ENCODE results near the gene RANGAP1.

The RANGAP1 gene
- total RNA-seq = 138 to 337 (median 178) reads per million in 3 experiments

GRCh38 chr22:41285820-41286638 lies at the start of gene RANGAP1:
TSS of gene RANGAP1 (minus strand) at chr22:41286187. CDS start at chr22:41281044, 5,143 bp downstream.
- DNase-seq = peak; percentile 99

DNA sequence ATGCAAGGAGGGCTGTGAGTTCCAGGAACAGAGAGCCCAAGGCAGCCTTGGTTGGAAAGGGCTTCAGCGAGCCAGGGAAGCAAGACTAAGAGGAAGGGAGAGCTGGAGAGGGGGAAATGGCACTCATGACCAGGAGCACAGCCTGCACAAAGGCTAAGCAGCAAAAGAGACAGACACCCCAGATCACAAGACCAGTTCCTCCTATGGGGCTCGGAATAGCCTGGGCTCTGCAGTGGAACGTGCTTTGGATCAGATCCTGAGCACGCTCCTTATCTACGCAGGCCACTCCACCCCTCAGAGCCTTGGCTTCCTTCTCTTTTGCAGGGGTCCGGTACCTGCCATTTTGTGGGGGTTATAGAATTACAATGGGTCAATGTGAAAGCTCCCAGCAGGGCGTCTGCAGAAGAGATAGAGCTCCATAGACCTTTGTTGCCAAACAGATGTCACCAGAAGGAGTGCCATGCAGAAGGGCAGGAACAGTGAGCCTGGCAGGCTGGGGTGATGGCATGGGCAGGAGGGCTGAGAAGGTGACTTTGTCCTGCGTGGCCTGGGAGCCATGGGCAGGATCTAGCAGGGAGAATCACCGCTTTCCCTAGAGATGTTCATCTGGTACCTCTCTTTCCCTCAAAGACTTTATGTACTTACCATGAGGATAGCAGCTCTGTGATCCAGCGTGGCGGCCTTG lies 49.1 kb upstream of the RANGAP1 start:
- no peak for DNase-seq

GRCh38 chr22:41334215-41334614 lies 48.2 kb upstream of the RANGAP1 start:
- DNase-seq = no peak

- no peak for DNase-seq
Measured at GRCh38 chr22:41333806-41334205, 47.8 kb upstream of the RANGAP1 start.

GRCh38 chr22:41332217-41332939 lies 46.4 kb upstream of the RANGAP1 start:
- DNase-seq = no peak

DNA sequence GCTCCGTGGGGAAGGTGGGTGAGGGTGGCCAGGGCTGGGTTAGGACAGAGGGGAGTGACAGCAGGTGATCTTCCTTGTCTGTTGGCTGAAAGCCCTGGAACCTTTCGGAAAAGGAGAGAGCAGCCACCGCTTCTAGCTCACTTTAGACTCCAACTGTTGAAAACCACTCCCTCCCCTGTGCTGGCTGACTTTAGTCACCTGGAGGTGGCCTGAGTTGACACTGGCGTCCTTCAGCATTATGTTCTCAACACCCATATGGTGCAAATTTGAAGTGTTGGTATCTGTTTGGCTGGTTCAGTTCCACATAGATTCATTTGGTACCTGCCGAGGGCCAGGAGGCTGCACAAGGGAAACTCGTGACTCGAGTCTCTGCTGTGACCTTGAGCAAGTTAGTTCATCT lies 44.2 kb upstream of the RANGAP1 start:
- DNase-seq = no peak

DNA sequence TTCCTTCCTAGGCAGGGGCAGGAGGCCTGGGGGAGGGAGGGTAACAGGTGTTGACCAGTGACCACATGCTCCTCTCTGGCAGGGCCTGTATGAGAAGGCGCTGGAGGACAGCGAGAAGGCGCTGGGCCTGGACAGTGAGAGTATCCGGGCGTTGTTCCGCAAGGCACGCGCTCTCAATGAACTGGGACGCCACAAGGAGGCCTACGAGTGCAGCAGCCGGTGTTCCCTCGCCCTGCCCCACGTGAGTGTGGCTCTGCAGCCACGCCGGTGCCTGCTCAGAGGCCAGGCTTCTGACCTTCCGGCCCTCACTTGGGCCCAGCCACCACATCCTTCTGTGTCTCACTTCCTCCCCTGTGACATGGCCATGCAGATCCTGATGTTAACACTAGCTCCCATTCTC lies 41.1 kb upstream of the RANGAP1 start:
- DNase-seq = no peak

GRCh38 chr22:41324821-41325528 lies 39.0 kb upstream of the RANGAP1 start:
- no peak for DNase-seq

- DNase-seq = no peak
Measured at GRCh38 chr22:41320416-41321240, 34.6 kb upstream of the RANGAP1 start.

- DNase-seq = no peak
Measured at GRCh38 chr22:41315586-41315985, 29.6 kb upstream of the RANGAP1 start.

- DNase-seq = no peak
Measured at GRCh38 chr22:41314821-41315220, 28.8 kb upstream of the RANGAP1 start.

GRCh38 chr22:41311487-41311886 lies 25.5 kb upstream of the RANGAP1 start:
- no peak for DNase-seq

DNA sequence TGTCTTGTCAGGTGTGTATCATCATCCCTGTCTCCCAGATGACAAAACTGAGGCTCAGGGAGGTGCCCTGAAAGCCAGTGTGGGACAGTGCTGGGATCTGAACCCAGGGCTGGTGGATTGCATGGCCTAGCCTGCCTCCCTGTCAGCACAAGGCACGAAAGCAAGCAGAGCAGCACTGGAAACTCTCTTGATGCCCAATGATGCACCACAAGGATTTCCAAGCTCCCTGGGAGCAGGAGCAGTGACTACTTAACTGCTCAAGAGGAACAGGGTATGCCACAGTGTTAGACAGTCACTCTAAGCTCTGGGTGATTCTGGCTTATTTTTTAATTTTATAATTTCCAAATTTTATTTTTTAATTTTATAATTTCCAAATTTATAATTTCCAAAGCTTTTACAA lies 24.3 kb upstream of the RANGAP1 start:
- no peak for DNase-seq

GRCh38 chr22:41308544-41308947 lies 22.6 kb upstream of the RANGAP1 start:
- no peak for DNase-seq

DNA sequence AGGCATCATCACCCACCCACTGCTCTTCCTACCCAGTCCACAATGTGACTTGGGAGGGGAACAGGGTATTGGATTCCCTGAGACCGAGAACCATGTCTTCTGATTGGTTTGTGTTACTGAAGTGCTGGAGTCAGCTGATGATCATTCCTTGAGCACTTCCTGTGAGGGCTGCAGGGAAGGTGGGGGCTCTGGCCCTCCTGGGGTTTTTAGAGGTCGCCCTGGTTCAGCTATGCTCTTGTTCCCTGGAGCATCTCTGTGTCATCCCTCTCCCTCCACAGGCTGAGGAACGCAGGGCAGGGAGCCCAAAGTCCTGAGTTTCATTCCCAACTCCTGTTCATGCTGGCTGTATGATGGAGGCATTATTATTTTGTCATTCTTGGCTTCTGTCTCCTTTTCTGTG lies 22.1 kb upstream of the RANGAP1 start:
- no peak for DNase-seq

GRCh38 chr22:41305646-41306045 lies 19.7 kb upstream of the RANGAP1 start:
- DNase-seq = no peak

DNA sequence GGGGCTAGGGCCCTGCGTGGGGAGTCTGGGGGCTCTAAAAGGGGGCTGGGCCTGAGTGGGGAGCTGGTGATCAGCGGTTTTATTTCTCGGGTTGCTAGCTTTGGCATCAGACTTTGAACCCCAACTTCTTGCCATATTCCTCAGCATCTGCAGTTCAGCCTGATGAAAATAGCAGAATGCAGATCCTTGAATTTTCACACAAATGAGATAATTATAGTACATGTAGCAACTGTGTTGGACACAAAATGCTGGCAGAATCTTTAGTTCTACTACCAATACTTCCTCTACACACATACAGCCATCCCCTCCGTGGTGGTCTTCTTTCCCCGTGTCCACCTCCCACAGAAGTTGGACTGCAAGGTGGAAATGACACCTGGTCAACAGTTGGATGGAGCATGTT lies 16.8 kb upstream of the RANGAP1 start:
- DNase-seq = no peak

DNA sequence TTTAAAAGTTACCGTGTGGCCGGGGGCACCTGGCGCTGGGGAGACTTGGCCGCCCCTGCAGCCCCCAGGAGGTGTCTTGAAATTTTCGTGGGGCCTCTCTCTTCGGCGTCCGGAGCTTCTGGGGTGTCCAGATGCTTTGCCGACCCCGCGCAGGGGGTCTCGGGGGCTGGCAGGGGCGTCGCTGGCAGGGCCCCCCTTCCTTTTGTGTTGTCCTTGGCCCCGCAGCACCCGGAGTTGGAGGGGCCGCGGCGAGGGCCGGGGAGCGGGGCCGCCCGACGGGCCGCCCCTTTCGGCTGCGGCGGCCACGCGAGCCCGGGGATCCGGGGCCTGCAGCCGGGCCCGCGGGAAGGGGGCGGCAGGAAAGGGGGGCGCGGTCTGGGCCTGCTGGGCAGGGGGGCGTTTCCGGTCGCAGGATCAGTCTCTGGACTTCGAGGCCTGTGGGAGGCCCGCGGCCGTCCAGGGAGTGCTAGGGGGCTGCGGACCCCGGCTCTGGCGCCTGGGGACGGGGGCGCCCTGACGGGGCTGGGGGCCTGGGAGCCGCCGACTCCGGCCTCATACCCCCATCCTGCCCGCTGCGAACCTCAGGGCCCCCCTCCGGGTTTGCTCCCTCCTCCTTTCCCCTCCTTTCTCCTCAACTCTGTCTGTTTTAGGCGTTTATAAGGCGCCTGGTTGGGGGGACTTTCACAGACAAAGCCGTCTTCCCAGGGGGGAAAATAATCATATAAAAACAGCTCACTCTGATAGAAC lies 16.2 kb upstream of the RANGAP1 start:
- DNase-seq = peak; percentile 9

DNA sequence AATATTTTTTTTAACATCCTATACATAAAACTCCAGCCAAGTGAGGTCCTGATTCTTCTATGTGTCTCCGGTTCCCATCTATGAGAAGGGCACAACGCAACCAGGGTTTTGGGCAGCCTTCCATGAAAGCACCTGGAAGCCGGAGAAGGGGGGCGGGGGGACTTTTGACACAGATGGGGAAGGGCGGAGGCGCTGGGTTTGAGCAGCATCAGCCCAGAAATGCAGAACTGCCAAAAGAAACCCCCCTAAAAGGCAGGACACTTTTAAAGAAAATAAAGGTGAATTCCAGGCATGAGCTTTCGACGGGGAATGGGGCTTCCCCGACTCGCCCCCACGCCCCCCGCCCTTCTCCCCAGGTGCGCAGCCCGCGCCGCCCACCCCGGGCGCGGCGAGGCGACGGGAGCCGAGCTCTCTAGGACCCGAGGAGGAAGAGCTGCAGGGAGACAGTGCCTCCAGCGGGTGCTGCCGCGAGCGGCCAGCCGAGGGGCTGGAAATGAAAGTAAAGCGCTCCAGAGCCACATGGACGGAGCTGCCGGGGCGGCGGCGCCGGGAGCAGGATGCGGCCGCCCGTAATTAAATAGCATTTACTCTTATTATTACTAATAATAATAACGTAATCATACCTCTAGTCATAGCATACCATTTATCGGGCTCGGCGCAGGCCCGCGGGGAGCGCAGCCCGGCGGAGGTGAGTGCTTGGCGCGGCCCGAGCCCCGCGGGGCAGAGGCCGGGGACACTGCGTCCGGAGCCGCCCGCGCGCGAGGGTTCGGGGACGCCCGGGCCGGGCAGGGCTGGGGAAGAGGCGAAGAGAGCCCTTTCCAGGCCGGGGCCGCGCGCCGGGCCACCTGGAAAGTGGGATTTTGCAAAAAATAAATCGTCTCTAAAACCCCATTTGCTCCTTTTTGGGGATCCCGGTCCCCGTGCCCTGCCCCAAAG lies 15.4 kb upstream of the RANGAP1 start, which contains the start of gene ZC3H7B:
Gene ZC3H7B, plus strand, starts transcription at position 441 of the 936 bp plus-strand sequence. CDS start 19,136 bp downstream, outside the sequence.
- peak; percentile 84 for DNase-seq

GRCh38 chr22:41300661-41301060 lies 14.7 kb upstream of the RANGAP1 start:
- DNase-seq = no peak
